ACHN (cell line): ENCODE measurements around the gene DMBX1.
A peak's percentile ranks its signal among the peaks of the same experiment; 100 is the strongest.

Experiments used
- DNase-seq: peaks from one replicate; pipeline ENCODE4 v3.0.0-alpha.2; 2015
- in situ Hi-C: cut with HindIII; loops from 2 replicates; pipeline ENCODE4 v1.10.0; 2017; ENCODE audit warnings: low sequenced_read_pairs, low pct_ligation_motif_present, low pct_unique_long_range_greater_than_20kb

Gene DMBX1

DNA sequence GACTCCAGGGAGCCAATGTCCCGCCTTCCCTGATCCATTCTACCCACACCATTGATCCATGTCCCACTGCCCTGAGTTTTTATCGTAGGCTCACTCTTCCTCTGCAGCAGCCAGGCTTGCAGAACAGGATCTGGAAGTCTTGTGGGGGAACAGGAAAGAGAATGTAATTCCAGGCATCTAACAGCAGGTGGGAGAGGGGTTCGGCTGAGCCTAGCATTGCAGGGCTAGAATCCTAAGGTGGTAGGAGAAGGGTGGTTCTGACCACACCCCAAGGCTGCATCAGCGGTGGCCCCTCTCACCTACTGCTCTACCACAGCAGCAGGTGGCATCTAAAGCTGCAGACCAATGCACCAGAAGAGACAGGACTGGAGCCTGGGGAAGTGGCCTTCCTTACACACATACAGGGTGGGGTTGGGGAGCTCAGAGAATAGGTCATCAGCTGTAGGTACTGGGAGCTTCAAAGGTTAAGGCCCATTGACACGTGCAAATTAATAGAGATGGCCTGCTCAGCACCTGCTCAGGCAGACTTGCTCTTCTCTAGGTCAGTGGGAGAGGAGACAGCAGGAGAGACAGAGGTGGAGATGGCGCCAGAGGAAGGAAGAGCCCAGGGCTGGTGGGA, 41.3 kb downstream of the DMBX1 start:
- no peak for DNase-seq
- in situ Hi-C loops: no loop called here

DNA sequence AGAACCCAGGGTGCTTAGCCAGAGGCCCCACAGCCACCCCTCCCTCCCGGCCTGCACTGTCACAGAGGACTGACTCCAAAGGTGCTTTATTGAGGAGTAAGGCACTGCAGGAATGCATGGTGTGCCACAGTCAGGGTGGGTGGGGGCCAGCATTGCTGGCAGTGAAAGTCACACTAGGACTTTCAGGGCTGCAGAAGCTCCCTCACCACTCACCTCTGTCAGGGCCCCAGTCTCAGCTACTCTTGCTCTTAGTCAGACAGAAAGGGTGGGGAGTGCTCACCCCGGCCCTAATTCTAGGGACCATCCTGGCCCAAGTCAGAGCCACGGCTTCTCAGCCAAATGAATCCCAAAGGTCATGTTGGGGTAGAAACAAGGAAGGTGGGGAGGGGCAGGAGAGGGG, 42.5 kb downstream of the DMBX1 start:
- no peak for DNase-seq
- in situ Hi-C loops: no loop called here

DNA sequence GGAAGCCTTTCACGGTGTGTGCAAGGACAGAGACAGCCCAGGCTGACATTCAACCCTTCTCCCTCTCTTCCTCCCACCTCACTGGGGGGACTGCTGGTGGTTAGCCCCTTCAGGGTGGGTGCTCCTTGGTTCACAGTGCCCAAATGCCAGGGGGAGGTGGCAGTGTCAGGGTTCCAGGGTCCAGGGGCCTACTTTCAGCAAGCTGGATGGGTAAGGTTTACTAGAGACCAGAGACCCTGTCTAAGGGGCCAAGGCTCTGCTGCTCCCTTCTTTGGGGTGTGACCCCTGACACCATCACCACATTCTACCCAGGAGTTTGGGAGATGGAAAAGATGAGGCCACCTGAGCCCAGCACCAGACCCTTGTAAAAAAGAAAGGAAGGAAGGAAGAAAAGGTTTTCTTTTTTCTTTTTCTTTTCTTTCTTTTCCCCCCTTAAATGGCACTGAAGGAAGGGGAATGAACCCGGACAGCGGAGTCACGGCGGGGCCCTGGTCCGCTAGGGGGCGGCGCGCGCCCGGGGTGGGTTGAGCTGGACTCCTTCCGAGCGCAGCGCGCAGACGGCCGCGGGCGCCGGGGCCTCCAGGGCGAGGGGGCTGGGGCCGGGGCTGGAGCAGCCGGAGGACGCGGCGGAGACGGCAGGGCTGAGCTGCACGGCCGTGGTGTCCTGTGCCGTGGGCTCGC, 43.0 kb downstream of the DMBX1 start:
- peak; percentile 44 for DNase-seq
- in situ Hi-C loops: no loop called here

DNA sequence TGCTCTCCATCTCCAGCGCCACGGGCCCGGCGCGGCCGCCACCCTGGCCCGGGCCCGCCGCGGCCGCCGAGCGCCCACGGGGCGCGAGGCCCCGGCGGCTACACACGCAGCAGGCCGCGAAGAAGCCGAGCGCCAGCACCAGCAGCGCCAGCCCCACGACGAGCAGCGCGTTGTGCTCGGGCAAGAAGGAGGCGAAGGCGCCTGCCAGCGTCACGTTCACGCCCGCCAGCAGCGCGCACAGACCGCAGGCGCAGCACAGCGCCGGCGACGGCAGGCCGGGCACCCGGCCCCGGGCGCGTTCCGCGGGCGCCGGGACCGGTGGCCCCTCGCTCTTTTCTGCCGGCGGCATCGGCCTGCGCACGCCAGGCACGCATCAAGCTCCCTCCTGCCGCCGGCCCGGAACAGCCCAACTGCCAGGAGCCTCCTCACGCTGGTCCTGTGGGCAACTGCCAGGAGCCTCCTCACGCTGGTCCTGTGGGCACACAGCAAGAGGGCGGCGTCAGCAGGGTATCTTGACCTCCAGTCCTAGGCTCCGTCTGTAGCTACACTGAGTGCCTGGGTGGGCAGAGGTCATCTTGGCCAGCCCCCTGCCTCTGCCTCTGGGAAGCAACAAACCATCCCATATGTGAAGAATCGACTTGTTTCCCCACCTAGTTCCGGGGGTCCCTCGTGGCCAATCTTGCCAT, 43.7 kb downstream of the DMBX1 start:
- no peak for DNase-seq
- in situ Hi-C loops: no loop called here

DNA sequence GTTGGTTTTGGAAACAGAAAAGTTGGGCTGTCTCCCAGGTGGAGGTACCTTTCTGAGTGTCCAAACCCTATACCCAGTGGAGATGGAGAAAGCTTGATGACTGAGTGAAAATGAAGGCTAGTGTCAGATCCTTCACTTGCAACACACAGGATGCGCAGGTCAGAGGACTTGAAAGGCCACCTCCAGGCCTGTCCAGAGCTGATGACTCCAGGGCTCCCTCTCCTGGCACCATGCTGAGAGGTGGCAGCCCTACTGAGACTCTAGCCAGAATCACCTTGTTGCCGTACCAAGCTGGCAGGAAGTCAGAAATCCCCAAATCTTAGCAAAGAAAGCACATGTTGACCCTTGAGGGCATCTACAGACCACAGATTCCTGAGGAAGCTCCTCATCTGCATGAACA, 45.4 kb downstream of the DMBX1 start:
- DNase-seq: peak; percentile 39
- in situ Hi-C loops: no loop called here

DNA sequence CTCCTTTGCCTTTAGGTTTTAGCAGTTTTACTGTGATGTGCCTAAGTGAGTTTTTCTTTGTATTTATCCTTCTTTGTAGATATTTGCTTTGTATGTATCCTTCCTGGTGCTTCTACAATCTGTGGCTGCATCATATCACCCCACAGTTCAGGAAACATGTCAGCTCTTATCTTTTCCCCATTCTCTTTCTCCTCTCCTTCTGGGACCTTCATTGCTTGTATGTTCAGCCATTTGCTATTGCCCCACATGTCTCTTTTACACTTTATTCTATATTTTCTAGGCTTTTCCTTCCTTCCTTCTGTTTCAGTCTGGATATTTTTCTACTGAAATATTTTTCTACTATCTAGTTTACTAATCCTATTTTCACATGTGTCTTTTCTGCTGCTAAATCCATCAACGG, 46.9 kb downstream of the DMBX1 start:
- in situ Hi-C loops: no loop called here

DNA sequence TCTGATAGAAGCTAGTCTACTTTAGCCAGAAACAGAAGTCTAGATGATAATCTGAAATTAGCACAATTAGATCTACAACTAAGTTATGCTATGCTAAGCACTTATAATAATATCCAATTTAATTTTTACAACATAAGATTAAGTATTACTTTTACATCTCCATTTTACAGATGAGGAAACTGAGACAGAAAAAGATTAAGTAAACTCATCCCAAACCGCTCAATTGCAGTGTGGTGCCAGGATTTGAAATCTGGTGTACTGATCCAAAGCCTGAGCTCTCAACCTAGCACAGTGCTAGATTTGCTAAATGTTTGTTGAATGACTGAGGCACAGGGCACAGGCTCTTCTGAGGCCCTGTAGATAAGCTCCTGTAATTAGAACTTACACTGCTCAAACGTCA, 48.0 kb downstream of the DMBX1 start:
- in situ Hi-C loops: no loop called here
- DNase-seq: no peak

More for the DNA sequence above, 46.9 kb downstream of the DMBX1 start:
- no peak for DNase-seq

DNA sequence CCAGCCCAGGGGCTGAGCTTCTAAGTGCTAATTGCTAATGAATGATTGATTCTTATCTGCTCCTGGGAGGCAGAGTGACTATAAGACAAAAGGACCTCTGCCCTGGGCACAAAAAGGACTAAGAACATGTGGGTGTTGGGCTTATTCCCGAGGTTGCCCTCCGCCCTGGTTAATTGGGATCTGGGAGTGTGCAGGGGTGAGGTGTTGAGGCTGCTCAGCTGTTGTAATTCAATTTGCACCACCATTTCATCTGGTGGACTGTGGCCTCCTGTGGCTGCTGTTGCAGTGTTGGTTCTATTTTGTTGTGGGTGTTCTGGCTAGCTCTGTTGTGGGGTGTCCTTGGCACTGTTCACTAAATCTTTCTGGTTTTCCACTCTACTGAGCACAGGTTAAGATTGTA, 48.5 kb downstream of the DMBX1 start:
- in situ Hi-C loops: no loop called here
- DNase-seq: no peak
